Spleen (tissue), 11 donors: ENCODE data around the gene PTGDR2. TPM values are rescaled to one million over a fixed set of nuclear protein-coding genes. Genes with fewer than 3 reads are reported as not detected.

Source experiments
- DNase-seq: peaks from one replicate; pipeline ENCODE4 v3.0.0-alpha.2; 2020
- H3K27ac ChIP-seq, 8 donors: fragments of 200-600 bp; sonication (generic) in 7 of 8; 1 replicate in 4 of 8; 2 replicates in 4 of 8; pipeline versions ENCODE4 v1.5.0 to v1.8.0; 2016 to 2021; ENCODE audit warnings: inconsistent platforms in 4 of 8, mild to moderate bottlenecking in 4 of 8, moderate library complexity in 1 of 8
- H3K27me3 ChIP-seq, 7 donors: fragments of 200-600 bp; sonication (generic) in 6 of 7; replicated peaks in 1 of 7; 1 replicate in 4 of 7; 2 replicates in 3 of 7; pipeline versions ENCODE4 v1.5.0 to v1.8.0; 2016 to 2021; ENCODE audit warnings: inconsistent platforms in 3 of 7, mild to moderate bottlenecking in 1 of 7
- H3K36me3 ChIP-seq, 6 donors: fragments of 200-600 bp; sonication (generic) in 5 of 6; 1 replicate in 4 of 6; 2 replicates in 2 of 6; pipeline versions ENCODE4 v1.5.0 to v1.8.0; 2016 to 2021; ENCODE audit warnings: inconsistent platforms in 2 of 6
- H3K4me1 ChIP-seq, 6 donors: fragments of 200-600 bp; sonication (generic) in 5 of 6; 1 replicate in 3 of 6; 2 replicates in 3 of 6; pipeline versions ENCODE4 v1.5.0 to v1.8.0; 2016 to 2021; ENCODE audit warnings: inconsistent platforms in 3 of 6
- H3K4me3 ChIP-seq, 8 donors: fragments of 200-600 bp; sonication (generic) in 7 of 8; 1 replicate in 4 of 8; 2 replicates in 4 of 8; pipeline versions ENCODE4 v1.5.0 to v1.8.0; 2016 to 2021; ENCODE audit warnings: inconsistent platforms in 4 of 8, mild to moderate bottlenecking in 4 of 8, moderate library complexity in 2 of 8
- H3K9me3 ChIP-seq, 8 donors: fragments of 200-600 bp; sonication (generic) in 7 of 8; 1 replicate in 4 of 8; 2 replicates in 4 of 8; pipeline versions ENCODE4 v1.5.0 to v1.8.0; 2016 to 2021; ENCODE audit warnings: inconsistent platforms in 4 of 8
- CTCF ChIP-seq, 11 experiments: fragments of 200-600 bp in 7 of 11; fragments of 450-650 bp in 4 of 11; sonication (generic) in 4 of 11; IDR thresholded peaks in 8 of 11; conservative IDR thresholded peaks in 3 of 11; 1 replicate in 7 of 11; 2 replicates in 4 of 11; pipeline versions ENCODE4 v1.4.0 to v1.8.0; 2016 to 2021; ENCODE audit warnings: antibody characterized with exemption in 11 of 11, inconsistent platforms in 4 of 11, mild to moderate bottlenecking in 1 of 11
- POLR2A ChIP-seq, 3 donors: fragments of 450-650 bp; IDR thresholded peaks; one replicate each; pipeline ENCODE4 v1.5.1; 2017; ENCODE audit warnings: antibody characterized with exemption in 3 of 3, mild to moderate bottlenecking in 1 of 3
- POLR2AphosphoS5 ChIP-seq, 3 donors: sonication (generic); formaldehyde crosslinking; IDR thresholded peaks; one replicate each; pipeline ENCODE4 v1.5.1; 2017; ENCODE audit warnings: antibody characterized with exemption in 3 of 3
- WGBS, 5 donors: extraction: QIAGEN DNeasy Blood & Tissue Kit in 3 of 5; methylation state at CpG; one replicate each; pipeline versions ENCODE4 v1.1.5 to v1.1.7; 2013 to 2018; 5-methylcytosine and 5-hydroxymethylcytosine counted together
- intact Hi-C: fragments of 100-400 bp; cut with DNase I; formaldehyde crosslinking; loops from one replicate; pipeline ENCODE4 v1.15.0; 2023; ENCODE audit warnings: low total_unique reads
- polyA plus RNA-seq, 3 donors: library from polyadenylated mRNA; stranded (reverse); fragments of 200-250 nt; gene quantifications; one replicate each; pipeline ENCODE4 v1.2.1, GENCODE V29; 2013
- total RNA-seq, 7 donors: library from RNA; depleted of rRNA in 3 of 7; stranded (reverse); fragments of >200 nt in 3 of 7; fragmentation: NEBNext Ultra II Directional in 4 of 7; extraction: Animal tissue kit (Norgen Biotek cat#: 25700) in 4 of 7; gene quantifications; one replicate each; pipeline versions ENCODE4 v1.1.0 to v1.2.1, GENCODE V29; 2016 to 2021
- donor health status: healthy with polysubstance abuse.
- donor health status: DM: no; HTN: no; CAD: no; lungs with moderate emphysema.
- donor health status: DM: no; HTN: no; CAD: no.
- donor health status: Bipolar disorder and iron deficiency.
- donor health status: healthy.
- donor health status: DM: no; HTN: no; CAD: no.
- donor health status: DM: yes; HTN: yes; CAD: no.

PTGDR2 gene
- total and polyA plus RNA-seq, 10 donors: 0.10 to 1.1 (median 0.26) TPM; not detected in 1

GRCh38 chr11:60813324-60813723, 42.4 kb downstream of the PTGDR2 start:
- no peak overlapping the region for H3K4me3 ChIP-seq
- 85 to 93% (median 89%) methylated on average over 1 of the region's 1 CpG for WGBS, 5 donors
- no peaks in the 10 kb centered on the region for H3K36me3 ChIP-seq
- peaks cover 0 to 18% (median 0%) of the 10 kb centered on the region in 7 donors for H3K27me3 ChIP-seq
- no peak for TF ChIP-seq CTCF (IDR thresholded peaks at IDR 0.05 in 8 of 11, conservative IDR thresholded peaks at IDR 0.05 in 3 of 11)
- TF ChIP-seq POLR2A (IDR thresholded peaks at IDR 0.05): no peak
- TF ChIP-seq POLR2AphosphoS5 (IDR thresholded peaks at IDR 0.05): no peak
- intact Hi-C loops: no loop called here
- no peak for DNase-seq
- no peak overlapping the region for H3K27ac ChIP-seq
- H3K9me3 ChIP-seq: peaks cover 0 to 17% (median 15%) of the 10 kb centered on the region in 8 donors
- peaks cover 0 to 7% (median 0%) of the 10 kb centered on the region in 6 donors for H3K4me1 ChIP-seq

- H3K27me3 ChIP-seq: peaks cover 0 to 18% (median 0%) of the 10 kb centered on the region in 7 donors
- DNase-seq: no peak
- H3K27ac ChIP-seq: no peak overlapping the region
- TF ChIP-seq POLR2AphosphoS5 (IDR thresholded peaks at IDR 0.05): no peak
- no peak for TF ChIP-seq POLR2A (IDR thresholded peaks at IDR 0.05)
- no peak for TF ChIP-seq CTCF (IDR thresholded peaks at IDR 0.05 in 8 of 11, conservative IDR thresholded peaks at IDR 0.05 in 3 of 11)
- WGBS, 5 donors: 12 to 23% (median 18%) methylated on average over 8 of the region's 8 CpGs
- peaks cover 0 to 7% (median 0%) of the 10 kb centered on the region in 6 donors for H3K4me1 ChIP-seq
- no peak overlapping the region for H3K4me3 ChIP-seq
- intact Hi-C loops: no loop called here
- H3K9me3 ChIP-seq: no peaks in the 10 kb centered on the region
- H3K36me3 ChIP-seq: no peaks in the 10 kb centered on the region
These were observed 45.2 kb downstream of the PTGDR2 start for GRCh38 chr11:60810569-60810968.

DNA sequence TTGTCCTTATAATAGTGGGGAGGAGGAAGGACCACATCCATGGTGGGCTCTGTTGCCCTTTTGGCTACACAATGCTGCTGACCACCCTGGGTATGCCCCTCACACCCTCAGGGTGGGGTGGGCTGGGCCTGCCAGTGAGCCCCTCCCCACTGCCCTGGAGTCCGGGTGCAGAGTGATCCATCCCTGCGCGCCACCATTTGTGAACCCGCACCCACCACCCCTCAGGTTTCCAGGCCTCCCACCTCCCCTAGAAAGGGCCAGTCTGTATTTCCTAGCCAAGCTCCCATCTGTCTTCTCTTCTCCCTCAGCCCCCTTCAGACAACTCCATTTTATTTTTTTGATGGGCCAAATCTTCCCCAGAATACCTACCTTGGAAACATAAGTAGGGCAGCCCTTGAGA, 45.6 kb downstream of the PTGDR2 start:
- Histone ChIP-seq H3K36me3 (no peaks in the 10 kb centered on the region), H3K4me1 (peaks cover 0 to 7% (median 0%) of the 10 kb centered on the region in 6 donors), H3K9me3 (no peaks in the 10 kb centered on the region), H3K4me3 (no peak overlapping the region), H3K27ac (no peak overlapping the region), H3K27me3 (peaks cover 0 to 18% (median 0%) of the 10 kb centered on the region in 7 donors)
- TF ChIP-seq CTCF (IDR thresholded peaks at IDR 0.05 in 8 of 11, conservative IDR thresholded peaks at IDR 0.05 in 3 of 11): no peak
- TF ChIP-seq POLR2AphosphoS5 (IDR thresholded peaks at IDR 0.05): no peak
- TF ChIP-seq POLR2A (IDR thresholded peaks at IDR 0.05): no peak
- 93 to 100% (median 95%) methylated on average over 4 of the region's 4 CpGs for WGBS, 5 donors
- intact Hi-C loops: no loop called here
- DNase-seq: no peak

- no peaks in the 10 kb centered on the region for H3K36me3 ChIP-seq
- no peak overlapping the region for H3K4me3 ChIP-seq
- peaks cover 0 to 18% (median 0%) of the 10 kb centered on the region in 7 donors for H3K27me3 ChIP-seq
- TF ChIP-seq POLR2A (IDR thresholded peaks at IDR 0.05) (no peak), POLR2AphosphoS5 (IDR thresholded peaks at IDR 0.05) (no peak), CTCF (IDR thresholded peaks at IDR 0.05 in 8 of 11, conservative IDR thresholded peaks at IDR 0.05 in 3 of 11) (no peak)
- DNase-seq: no peak
- WGBS, 5 donors: 83 to 94% (median 89%) methylated on average over 11 of the region's 11 CpGs
- no peak overlapping the region for H3K27ac ChIP-seq
- intact Hi-C loops: no loop called here
- peaks cover 0 to 7% (median 0%) of the 10 kb centered on the region in 6 donors for H3K4me1 ChIP-seq
- H3K9me3 ChIP-seq: no peaks in the 10 kb centered on the region
These were observed 46.1 kb downstream of the PTGDR2 start for GRCh38 chr11:60809691-60810090.
